ENCODE measurements around the gene MYADML2. TPM values are rescaled to one million over a fixed set of nuclear protein-coding genes. Genes with fewer than 3 reads are reported as not detected.
"Not testable (repeated sequence)": the region's sequence is repeated elsewhere in the genome, so short reads cannot be mapped to it uniquely, and the experiment has no call there.

The MYADML2 gene
- total RNA-seq, 1 donor from 2014 or later = 4.0 TPM

GRCh38 chr17:81960130-81960958 lies 13.3 kb upstream of the MYADML2 start:
- intact Hi-C loops (cut with micrococcal nuclease) = no loop called here
- ATAC-seq (no peak), DNase-seq (no peak)

DNA sequence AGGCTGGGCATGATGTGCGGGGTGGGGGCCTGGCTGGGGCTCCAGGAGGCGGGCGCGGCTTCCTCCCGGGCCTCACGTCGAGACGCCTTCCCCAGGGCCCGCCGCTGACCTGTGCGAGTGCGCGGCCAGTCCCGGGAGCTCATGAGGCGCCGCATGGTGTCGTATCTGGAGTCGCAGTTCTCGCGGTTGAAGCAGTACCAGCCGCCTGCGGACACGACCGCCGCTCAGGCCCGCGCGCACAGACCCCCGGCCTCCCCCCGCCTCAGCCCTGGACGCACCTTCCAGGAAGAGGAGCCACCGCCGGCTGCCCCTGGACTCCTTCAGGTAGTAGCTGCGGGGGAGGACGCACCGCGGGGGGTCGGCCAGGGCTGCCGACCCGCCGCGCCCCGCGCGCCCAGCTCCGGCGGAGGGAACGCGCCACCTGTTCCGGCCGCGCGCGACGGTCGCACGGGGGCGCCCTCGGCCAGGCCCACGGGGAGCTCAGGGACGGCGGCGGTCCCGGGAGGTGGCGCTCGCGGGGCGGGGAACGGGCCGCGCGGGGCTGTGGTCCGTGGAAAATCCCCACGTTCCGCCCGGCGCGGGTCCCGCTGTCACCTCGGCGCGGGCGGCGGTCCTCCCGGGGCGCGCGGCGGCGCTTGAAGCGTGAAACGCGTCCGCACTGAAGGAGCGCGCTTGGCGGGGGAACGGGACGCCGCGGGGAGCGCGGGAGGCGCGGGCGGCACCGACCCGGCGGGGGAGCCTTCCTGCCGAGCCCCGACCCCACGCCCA lies 12.5 kb upstream of the MYADML2 start:
- peak; percentile 89 for DNase-seq
- intact Hi-C loops (cut with micrococcal nuclease) = loop anchor here (10.0 kb wide), 1 partner anchor 65 kb away; the partner anchor contains the start of genes CENPX and LRRC45
- peak; percentile 90 for ATAC-seq

- intact Hi-C loops (cut with micrococcal nuclease) = loop anchor here (10.0 kb wide), 1 partner anchor 66 kb away; the partner anchor contains the start of genes CENPX and LRRC45
- no peak for DNase-seq
- no peak for ATAC-seq
Measured at GRCh38 chr17:81958633-81959342, 11.8 kb upstream of the MYADML2 start.

- DNase-seq = no peak
- intact Hi-C loops (cut with micrococcal nuclease) = loop anchor here (10.0 kb wide), 1 partner anchor 67 kb away; the partner anchor contains the start of genes CENPX and LRRC45
Measured at GRCh38 chr17:81957691-81958432, 10.8 kb upstream of the MYADML2 start.

DNA sequence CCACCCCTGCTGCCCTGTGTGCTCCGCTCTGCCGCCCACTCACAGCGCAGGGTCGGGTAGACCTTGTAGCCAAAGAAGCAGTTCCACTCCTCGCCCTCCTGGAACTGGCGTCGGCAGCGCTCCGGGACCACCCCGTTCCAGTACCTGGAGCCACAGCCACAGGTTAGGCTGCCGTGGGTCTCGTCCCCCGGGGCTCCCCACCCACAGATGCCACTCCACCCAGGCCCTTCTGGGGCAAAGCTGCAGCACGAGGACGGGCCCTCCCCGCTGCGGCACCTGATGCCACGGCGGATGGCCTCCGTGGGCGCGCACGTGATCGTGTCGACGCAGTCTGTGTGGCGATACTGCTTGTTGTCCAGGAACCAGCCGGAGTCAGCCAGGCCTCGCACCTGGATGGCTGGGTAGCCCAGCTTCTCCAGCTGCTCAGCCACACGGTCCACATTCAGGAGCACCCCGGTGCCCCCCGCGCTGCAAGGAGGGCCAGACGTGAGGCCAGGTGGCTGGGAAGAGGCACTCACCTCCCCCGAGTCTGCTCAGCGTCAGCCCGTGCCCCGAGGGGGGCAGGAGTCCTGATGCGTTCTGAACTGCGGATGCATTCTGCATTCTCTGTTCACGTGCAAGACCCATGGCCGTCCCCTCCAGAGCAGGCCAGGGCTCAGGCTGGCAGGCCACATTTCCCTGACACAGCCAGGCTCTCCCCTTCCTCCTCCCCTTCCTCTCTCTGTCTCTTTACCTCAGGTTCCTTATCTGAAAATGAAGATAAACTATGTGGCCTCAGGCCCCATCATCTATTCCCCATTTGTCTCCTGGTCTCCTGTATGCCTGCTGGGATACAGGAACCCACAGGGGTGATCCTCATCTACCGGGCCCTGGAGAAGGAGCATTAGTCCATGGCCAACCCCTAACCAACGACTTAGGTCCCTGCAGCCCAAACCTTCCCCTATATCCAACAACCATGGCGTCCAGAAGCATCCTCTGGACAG lies 9.9 kb upstream of the MYADML2 start:
- DNase-seq (no peak), ATAC-seq (no peak)
- intact Hi-C loops (cut with micrococcal nuclease) = loop anchor here (10.0 kb wide), 1 partner anchor 68 kb away; the partner anchor contains the start of genes CENPX and LRRC45

More at GRCh38 chr17:81957691-81958432, 10.8 kb upstream of the MYADML2 start:
- no peak for ATAC-seq

DNA sequence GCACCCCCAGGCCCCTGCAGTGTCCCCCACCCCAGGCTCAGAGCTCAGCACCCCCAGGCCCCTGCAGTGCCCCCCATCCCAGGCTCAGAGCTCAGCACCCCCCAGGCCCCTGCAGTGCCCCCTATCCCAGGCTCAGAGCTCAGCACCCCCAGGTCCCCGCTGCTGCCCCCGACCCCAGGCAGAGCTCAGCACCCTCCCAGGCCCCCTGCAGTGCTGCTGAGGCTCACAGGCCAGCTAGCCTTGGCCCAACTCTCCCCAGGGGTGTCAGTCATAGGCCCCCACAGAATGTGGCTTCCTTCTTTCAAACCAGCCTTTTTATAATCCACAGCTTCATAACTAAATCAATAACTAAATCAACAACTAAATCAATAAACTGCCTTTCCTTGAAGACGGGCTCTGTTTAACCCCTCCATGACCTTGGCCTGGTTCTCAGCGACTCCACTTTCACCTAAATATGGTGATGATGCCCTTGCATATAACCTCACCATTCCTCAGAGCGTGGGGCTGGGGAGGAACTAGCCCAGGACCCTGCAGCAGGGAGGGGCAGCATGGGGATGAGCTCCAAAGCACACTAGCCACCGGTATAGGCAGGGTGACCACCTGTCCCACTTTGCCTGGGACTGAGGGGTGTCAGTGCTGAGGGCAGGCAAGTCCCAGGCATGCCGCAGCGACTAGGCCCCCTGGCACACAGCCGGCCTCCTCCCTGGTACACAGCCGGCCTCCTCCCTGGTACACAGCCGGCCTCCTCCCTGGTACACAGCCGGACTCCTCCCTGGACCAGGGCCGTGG lies 8.9 kb upstream of the MYADML2 start:
- intact Hi-C loops (cut with micrococcal nuclease) = loop anchor here (10.0 kb wide), 1 partner anchor 69 kb away; the partner anchor contains the start of genes CENPX and LRRC45
- ATAC-seq (no peak), DNase-seq (no peak)

- intact Hi-C loops (cut with micrococcal nuclease) = loop anchor here (10.0 kb wide), 1 partner anchor 70 kb away; the partner anchor contains the start of genes CENPX and LRRC45
- no peak for ATAC-seq
- DNase-seq = no peak
Measured at GRCh38 chr17:81955058-81955681, 8.1 kb upstream of the MYADML2 start.

GRCh38 chr17:81954131-81955057 lies 7.4 kb upstream of the MYADML2 start:
- no peak for DNase-seq
- intact Hi-C loops (cut with micrococcal nuclease) = loop anchor here (10.0 kb wide), 1 partner anchor 70 kb away; the partner anchor contains the start of genes CENPX and LRRC45
- no peak for ATAC-seq

DNA sequence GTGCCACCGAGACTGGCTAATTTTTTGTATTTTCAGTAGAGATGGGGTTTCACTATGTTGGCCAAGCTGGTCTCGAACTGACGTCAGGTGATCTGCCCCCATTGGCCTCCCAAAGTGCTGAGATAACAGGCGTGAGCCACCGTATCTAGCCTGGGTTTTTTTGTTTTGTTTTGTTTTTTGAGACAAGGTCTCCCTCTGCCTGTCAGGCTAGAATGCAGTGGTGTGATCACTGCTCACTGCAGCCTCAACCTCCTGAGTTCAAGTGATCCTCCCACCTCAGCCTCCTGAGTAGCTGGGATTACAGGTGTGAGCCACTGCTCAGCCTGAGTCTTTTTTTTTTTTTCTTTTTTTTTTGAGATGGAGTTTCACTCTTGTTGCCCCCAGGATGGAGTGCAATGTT lies 6.4 kb upstream of the MYADML2 start:
- intact Hi-C loops (cut with micrococcal nuclease) = loop anchor here (10.0 kb wide), 1 partner anchor 71 kb away; the partner anchor contains the start of genes CENPX and LRRC45
- not testable (repeated sequence) for DNase-seq, ATAC-seq

- DNase-seq = no peak
- intact Hi-C loops (cut with micrococcal nuclease) = loop anchor here (10.0 kb wide), 1 partner anchor 72 kb away; the partner anchor contains the start of genes CENPX and LRRC45
Measured at GRCh38 chr17:81952792-81953228, 5.8 kb upstream of the MYADML2 start.

DNA sequence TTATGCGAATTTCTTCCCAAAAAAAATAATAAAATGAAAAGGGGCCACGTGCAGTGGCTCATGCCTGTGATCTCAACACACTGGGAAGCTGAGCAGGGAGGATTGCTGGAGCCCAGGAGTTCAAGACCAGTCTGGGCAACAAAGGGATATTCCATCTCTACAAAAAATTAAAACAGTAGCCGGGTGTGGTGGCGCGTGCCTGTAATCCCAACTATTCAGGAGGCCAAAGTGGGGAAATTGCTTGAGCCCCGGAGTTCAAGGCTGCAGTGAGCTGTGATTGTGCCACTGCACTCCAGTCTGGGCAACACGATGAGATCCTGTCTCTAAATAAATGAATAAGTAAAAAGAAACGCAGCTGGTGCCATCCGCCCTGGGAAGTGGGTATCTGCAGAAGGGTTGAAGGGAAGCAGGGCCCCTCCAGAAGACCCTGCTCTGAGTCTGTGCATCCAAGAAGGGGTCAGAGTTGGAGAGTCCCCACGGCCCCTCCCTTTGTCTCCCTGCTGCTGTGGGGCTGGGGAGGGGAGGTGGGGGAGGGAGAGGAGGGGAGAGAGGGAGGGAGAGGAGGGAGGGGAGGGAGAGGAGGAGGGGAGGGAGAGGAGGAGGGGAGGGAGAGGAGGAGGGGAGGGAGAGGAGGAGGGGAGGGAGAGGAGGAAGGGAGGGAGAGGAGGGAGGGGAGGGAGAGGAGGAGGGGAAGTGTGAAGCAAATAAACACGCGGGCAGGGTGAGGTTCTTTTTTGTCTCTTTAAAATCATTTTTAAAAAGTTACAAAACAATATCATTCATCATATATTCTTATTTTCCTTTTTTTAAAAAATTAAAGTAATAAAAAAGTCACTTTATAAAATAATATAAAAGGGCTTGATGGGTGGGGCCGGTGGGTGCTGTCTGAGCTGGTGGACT lies 5.0 kb upstream of the MYADML2 start:
- DNase-seq (no peak), ATAC-seq (no peak)
- intact Hi-C loops (cut with micrococcal nuclease) = loop anchor here (10.0 kb wide), 1 partner anchor 73 kb away; the partner anchor contains the start of genes CENPX and LRRC45

More at GRCh38 chr17:81952792-81953228, 5.8 kb upstream of the MYADML2 start:
- ATAC-seq = peak; percentile 6

- intact Hi-C loops (cut with micrococcal nuclease) = loop anchor here (10.0 kb wide), 1 partner anchor 74 kb away; the partner anchor contains the start of genes CENPX and LRRC45
- DNase-seq (no peak), ATAC-seq (no peak)
Measured at GRCh38 chr17:81950501-81950900, 3.5 kb upstream of the MYADML2 start.

GRCh38 chr17:81948635-81949378 lies 1.8 kb upstream of the MYADML2 start:
- DNase-seq = no peak
- no peak for ATAC-seq
- intact Hi-C loops (cut with micrococcal nuclease) = no loop called here

All from left ventricle myocardium superior (tissue), 1 donor.